ENCODE data around the gene ZNF592.

DNA sequence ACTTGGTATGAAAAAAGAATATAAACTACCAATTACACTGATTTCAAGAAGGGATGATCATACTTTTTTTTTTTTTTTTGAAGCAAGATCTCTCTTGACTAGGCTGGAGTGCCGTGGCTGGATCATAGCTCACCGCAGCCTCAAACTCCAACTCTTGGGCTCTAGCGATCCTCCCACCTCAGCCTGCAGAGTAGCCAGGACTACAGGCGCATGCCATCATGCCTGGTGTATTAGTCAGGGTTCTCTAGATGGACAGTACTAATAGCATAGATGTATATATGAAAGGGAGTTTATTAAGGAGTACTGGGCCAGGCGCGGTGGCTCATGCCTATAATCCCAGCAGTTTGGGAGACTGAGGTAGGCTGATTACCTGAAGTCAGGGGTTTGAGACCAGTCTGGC is 21.0 kb upstream of the ZNF592 start:
- TF ChIP-seq CTCF (optimal IDR thresholded peaks at IDR 0.05 in 1 of 3, IDR thresholded peaks at IDR 0.05 in 1 of 3, conservative IDR thresholded peaks at IDR 0.05 in 1 of 3; ENCODE audit: extremely low read depth in 1 of 3, insufficient read depth in 2 of 3, low read length in 3 of 3) (no peak), EZH2 (IDR thresholded peaks at IDR 0.05; ENCODE audit: low read length) (no peak)

Data from keratinocyte (primary cell).